ENCODE data around the gene CRISP3.
"Not testable (repeated sequence)": the region's sequence is repeated elsewhere in the genome, so short reads cannot be mapped to it uniquely, and the experiment has no call there.

The CRISP3 gene

DNA sequence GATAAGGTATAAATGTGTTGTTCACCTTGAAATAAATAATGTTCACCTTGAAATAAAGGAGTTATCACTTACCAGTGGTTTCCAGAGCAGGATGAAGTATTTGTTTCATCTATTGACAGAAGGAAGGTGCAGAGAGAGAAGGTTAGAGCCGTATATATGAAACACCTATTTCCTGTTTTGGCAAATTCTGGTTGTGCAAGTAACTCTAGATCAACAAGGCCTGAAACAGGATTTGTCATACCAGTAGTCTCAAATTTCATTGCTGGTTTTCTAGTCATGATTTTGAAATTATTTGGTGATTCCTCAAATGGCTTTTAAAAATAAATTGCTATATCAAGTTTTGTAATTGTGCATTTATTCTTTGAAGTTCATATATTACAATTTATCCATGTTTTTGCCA, at the start of gene CRISP3:
Gene CRISP3, minus strand, starts transcription at position 130 of the 400 bp plus-strand sequence. Its CDS starts 21 bp downstream, at position 109.
- no peak for DNase-seq

- no peak for DNase-seq
These were observed 46.2 kb upstream of the CRISP3 start for GRCh38 chr6:49790341-49790740.

DNA sequence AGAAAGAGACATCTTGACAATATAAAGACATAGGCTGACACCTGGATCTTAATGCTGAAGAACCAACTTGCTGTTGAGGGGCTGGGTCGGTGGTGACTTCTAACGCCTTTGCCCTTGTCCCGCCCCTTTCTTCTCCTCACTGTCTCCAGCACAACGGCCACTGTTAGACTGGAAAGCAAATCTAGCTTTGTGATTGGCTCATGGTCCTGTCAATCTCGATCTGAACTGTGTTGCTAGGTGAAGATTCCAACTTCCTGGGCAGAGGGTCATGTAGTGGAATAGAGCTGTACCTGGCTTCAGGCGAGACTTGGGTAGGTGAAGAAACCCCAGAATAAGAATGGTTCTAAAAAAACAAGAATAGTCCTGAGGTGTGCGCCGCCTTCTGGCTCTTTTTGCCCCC, 43.0 kb upstream of the CRISP3 start, which contains the start of gene PGK2:
Gene PGK2, minus strand, starts transcription at position 110 of the 400 bp plus-strand sequence. Its CDS starts 98 bp downstream, at position 12.
- no peak for DNase-seq

DNA sequence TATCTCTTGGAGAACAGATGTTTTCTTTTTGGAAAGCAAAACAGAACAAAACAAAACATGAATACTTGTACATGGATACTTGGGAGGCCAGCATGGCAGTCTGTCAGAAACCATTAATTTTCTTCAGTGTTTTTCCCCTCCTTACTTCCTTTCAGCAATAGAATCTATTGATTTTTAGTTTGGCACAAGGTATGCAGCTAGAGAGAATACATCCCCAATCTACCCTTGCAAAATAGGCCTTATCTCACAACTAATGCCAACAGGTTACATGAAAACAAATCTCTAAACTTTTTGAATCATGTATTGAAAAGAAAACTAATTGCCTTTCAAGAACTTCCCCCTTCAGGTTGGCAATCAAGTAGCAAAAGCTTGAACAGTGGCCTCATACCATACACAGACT, 40.1 kb upstream of the CRISP3 start:
- no peak for DNase-seq

GRCh38 chr6:49782725-49783124, 38.5 kb upstream of the CRISP3 start:
- no peak for DNase-seq

GRCh38 chr6:49782293-49782692, 38.1 kb upstream of the CRISP3 start:
- DNase-seq = no peak

GRCh38 chr6:49776444-49776843, 32.3 kb upstream of the CRISP3 start:
- no peak for DNase-seq

GRCh38 chr6:49775043-49775442, 30.9 kb upstream of the CRISP3 start:
- no peak for DNase-seq

- no peak for DNase-seq
These were observed 28.1 kb upstream of the CRISP3 start for GRCh38 chr6:49772285-49772684.

DNA sequence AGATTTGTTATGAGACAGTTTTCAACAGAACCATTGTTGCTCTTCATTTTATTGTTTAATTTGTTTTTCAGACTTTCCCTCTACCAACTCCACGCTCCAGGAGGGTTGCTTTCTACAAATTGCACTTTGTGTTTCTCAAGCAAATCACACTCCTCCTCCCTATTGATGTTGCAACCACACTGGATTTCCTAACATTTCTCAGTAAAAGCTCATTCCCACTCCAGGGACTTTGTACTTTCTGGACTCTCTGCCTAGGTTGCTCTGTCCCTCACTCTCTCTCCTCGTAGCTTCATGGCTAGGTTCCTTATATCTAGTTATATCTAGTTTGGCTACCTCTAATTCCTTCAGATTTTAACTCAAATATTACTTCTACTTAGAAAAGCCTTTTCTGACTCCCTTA, 22.6 kb upstream of the CRISP3 start:
- no peak for DNase-seq

- no peak for DNase-seq
These were observed 20.5 kb upstream of the CRISP3 start for GRCh38 chr6:49764571-49765236.

- no peak for DNase-seq
These were observed 759 bp downstream of the CRISP3 start for GRCh38 chr6:49743429-49743828.

GRCh38 chr6:49739423-49739822, 4.8 kb downstream of the CRISP3 start:
- DNase-seq = no peak

GRCh38 chr6:49736017-49736508, 8.1 kb downstream of the CRISP3 start:
- DNase-seq = no peak

DNA sequence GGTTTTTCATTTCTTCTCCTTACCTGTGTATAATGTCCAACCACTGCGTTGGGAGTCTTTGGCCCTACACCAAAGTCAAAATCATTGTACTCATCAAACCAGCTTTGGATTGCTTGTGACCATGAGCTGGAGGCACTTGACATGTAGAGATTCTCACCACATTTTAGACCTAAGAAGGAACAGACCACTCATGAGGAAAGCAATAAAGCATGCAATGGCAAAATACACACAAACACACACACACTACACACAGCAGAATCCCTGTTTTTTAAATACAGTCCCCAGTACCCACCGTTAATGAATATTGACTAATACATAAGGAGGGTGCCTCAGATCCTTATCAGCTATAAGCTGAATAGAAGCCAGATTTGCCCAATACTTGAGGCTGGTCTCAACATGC, 10.5 kb downstream of the CRISP3 start:
- DNase-seq = no peak

DNA sequence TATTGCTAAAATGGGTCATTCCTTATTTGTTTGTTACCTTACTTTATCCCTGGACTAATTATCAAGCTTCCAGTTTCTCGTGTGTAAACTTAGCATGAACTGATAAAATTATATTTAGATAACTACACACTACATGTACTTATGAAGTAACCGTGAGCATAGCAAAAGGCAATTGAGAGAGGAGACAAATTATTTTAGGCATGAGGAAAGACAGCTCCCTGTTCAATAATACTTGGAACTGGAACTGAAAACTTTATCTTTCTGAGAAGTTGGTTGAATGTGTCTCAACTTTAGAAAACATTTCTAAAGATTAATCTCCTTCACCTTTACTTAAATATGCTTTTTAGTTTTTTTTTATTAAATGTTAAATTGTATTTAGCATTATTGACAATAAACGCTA, 11.4 kb downstream of the CRISP3 start:
- no peak for DNase-seq

GRCh38 chr6:49730251-49730650, 13.9 kb downstream of the CRISP3 start:
- DNase-seq = no peak

GRCh38 chr6:49723917-49724316, 20.3 kb downstream of the CRISP3 start:
- DNase-seq = not testable (repeated sequence)

GRCh38 chr6:49721297-49721696, 22.9 kb downstream of the CRISP3 start:
- no peak for DNase-seq

- no peak for DNase-seq
These were observed 23.8 kb downstream of the CRISP3 start for GRCh38 chr6:49720372-49720771.

GRCh38 chr6:49713346-49713745, 30.8 kb downstream of the CRISP3 start, which contains the start of gene CRISP2:
CRISP2 (minus strand) TSS chr6:49713543; CDS start chr6:49709196, 4,347 bp downstream.
- DNase-seq = no peak

- no peak for DNase-seq
These were observed 45.7 kb downstream of the CRISP3 start for GRCh38 chr6:49698478-49698877.

DNA sequence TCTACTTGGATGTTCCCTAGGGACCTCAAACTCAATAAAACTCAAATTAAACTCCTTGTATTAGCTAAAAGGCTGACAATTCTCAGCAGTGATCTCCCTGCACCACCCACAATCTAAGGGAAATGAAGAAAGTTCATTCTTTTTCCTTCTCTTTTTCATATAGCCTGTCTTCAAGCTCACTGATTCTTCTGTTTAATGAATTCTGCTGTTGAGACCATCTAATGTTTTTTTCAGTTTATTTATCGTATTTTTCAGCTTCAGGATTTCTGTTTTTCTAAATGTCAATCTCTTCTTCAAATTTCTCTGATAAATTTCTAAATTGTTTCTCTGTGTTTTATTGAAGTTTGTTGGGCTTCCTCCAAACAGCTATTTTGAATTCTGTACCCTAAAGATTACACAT, 50.7 kb downstream of the CRISP3 start:
- DNase-seq = no peak

- no peak for DNase-seq
These were observed 51.7 kb downstream of the CRISP3 start for GRCh38 chr6:49692534-49692933.
